ENCODE measurements around the gene PLCH1.

GRCh38 chr3:155387571-155387970 is 357.3 kb downstream of the PLCH1 start:
- TF ChIP-seq ZNF584 (CRISPR knock-in tag; IDR thresholded peaks at IDR 0.05; ENCODE audit: low read depth) (no peak), ADNP (tag; IDR thresholded peaks at IDR 0.05) (no peak), L3MBTL2 (IDR thresholded peaks at IDR 0.05) (no peak), POLR2AphosphoS5 (IDR thresholded peaks at IDR 0.05; ENCODE audit: control insufficient read depth, insufficient read depth, low read depth, low read length) (no peak), THRB (CRISPR knock-in tag; conservative IDR thresholded peaks at IDR 0.05) (no peak)

Data from K562 (cell line).